RWPE1 (cell line): ENCODE results near the gene LINC01488.

Source experiments
- CTCF ChIA-PET: fragments of 350-600 bp; sonication (Branson Sonifier 250); formaldehyde crosslinking; extraction: SDS; loops from one replicate; lab custom pipeline; 2021; lab: Yijun Ruan, JAX
- POLR2A ChIA-PET: fragments of 400-600 bp; formaldehyde crosslinking; extraction: SDS; loops from one replicate; lab custom pipeline; 2020; ENCODE audit warnings: antibody characterized with exemption; ENCODE audit not compliant: low non-redundant PET; lab: Yijun Ruan, JAX
- DNase-seq: peaks from one replicate; pipeline ENCODE4 v3.0.0; 2012; ENCODE audit warnings: low spot score
- H3K27ac ChIP-seq: fragments of 450-650 bp; 2 replicates; pipeline ENCODE4 v1.5.1; 2017
- CTCF ChIP-seq: fragments of 450-650 bp; conservative IDR thresholded peaks from 2 replicates; pipeline ENCODE4 v1.5.1; 2017; ENCODE audit warnings: low read depth, mild to moderate bottlenecking

LINC01488 gene

GRCh38 chr11:69490516-69490915 lies 9.1 kb downstream of the LINC01488 start:
- DNase-seq, result no peak
- TF ChIP-seq CTCF, result no peak
- POLR2A ChIA-PET, result no interaction called here
- H3K27ac ChIP-seq, result no peak overlapping the region
- CTCF ChIA-PET, result interaction anchor here (0.6 to 0.9 kb wide), 2 partner anchors 111 to 385 kb away, joined by 3 read pairs; no protein-coding TSS in a partner anchor

- no peak for TF ChIP-seq CTCF
- H3K27ac ChIP-seq, result no peak overlapping the region
- ChIA-PET CTCF (no interaction called here), POLR2A (no interaction called here)
- no peak for DNase-seq
Measured at GRCh38 chr11:69491071-69492031, 9.9 kb downstream of the LINC01488 start.

GRCh38 chr11:69492201-69492991 lies 10.9 kb downstream of the LINC01488 start:
- ChIA-PET POLR2A (no interaction called here), CTCF (no interaction called here)
- no peak for DNase-seq
- TF ChIP-seq CTCF, result no peak
- no peak overlapping the region for H3K27ac ChIP-seq

GRCh38 chr11:69493931-69494821 lies 12.7 kb downstream of the LINC01488 start:
- CTCF ChIA-PET, result no interaction called here

GRCh38 chr11:69494851-69495250 lies 13.4 kb downstream of the LINC01488 start:
- H3K27ac ChIP-seq, result no peak overlapping the region
- TF ChIP-seq CTCF, result no peak
- ChIA-PET POLR2A (no interaction called here), CTCF (no interaction called here)
- no peak for DNase-seq

More at GRCh38 chr11:69493931-69494821, 12.7 kb downstream of the LINC01488 start:
- DNase-seq, result no peak
- no peak overlapping the region for H3K27ac ChIP-seq
- POLR2A ChIA-PET, result no interaction called here
- no peak for TF ChIP-seq CTCF
